ENCODE results near the gene SLC34A1. TPM values are rescaled to one million over a fixed set of nuclear protein-coding genes. Genes with fewer than 3 reads are reported as not detected.

SLC34A1 gene
- polyA plus RNA-seq, 3 donors, result not detected

- TF ChIP-seq CTCF (IDR thresholded peaks at IDR 0.05), result no peak
- Histone ChIP-seq H2AFZ (ENCODE audit: insufficient read depth, low read depth, low read length, poor library complexity, severe bottlenecking) (peak overlapping the region; percentile 81), H3K79me2 (ENCODE audit: insufficient read depth, low read length) (peaks cover 33% of the 10 kb centered on the region), H3K27me3 (ENCODE audit: control insufficient read depth in 2 of 2, insufficient read depth in 2 of 2, low read length in 2 of 2) (no peaks in the 10 kb centered on the region), H3K9me3 (replicated peaks in 1 of 2; ENCODE audit: control insufficient read depth in 1 of 2, insufficient read depth in 1 of 2, low read length in 2 of 2) (no peaks in the 10 kb centered on the region), H3K9ac (ENCODE audit: insufficient read depth, low read length, poor library complexity, severe bottlenecking) (peak overlapping the region; percentile 81), H3K4me1 (ENCODE audit: control insufficient read depth in 1 of 2, insufficient read depth in 2 of 2, low read length in 2 of 2) (peaks cover 41 to 53% of the 10 kb centered on the region in 2 donors), H3K4me2 (replicated peaks; ENCODE audit: extremely low read depth, low read length, poor library complexity, severe bottlenecking) (peak overlapping the region; percentile 66), H3K27ac (ENCODE audit: low read depth in 1 of 2, low read length in 2 of 2) (peak overlapping the region; percentile 84 to 88), H3K4me3 (replicated peaks in 1 of 3; ENCODE audit: low read depth in 2 of 3, low read length in 3 of 3) (peak overlapping the region; percentile 32 to 74 (median 34)), H4K20me1 (ENCODE audit: insufficient read depth, low read length) (peaks cover 11% of the 10 kb centered on the region), H3K36me3 (replicated peaks in 1 of 2; ENCODE audit: control insufficient read depth in 1 of 2, insufficient read depth in 2 of 2, low read length in 2 of 2) (peaks cover 3 to 5% of the 10 kb centered on the region in 2 donors)
- no peak for DNase-seq
- peak overlapping the region; percentile 80 to 91 for H3K4me3 Mint-ChIP-seq
- intact Hi-C loops (cut with micrococcal nuclease), result loop anchor here in 1 of 2 donors (5.0 kb wide), 1 partner anchor 33 kb away; no protein-coding TSS in a partner anchor
- H3K27ac Mint-ChIP-seq, result peak overlapping the region; percentile 97 to 100 (median 99)
- WGBS (ENCODE audit: insufficient coverage), result 42% methylated on average over 11 of the region's 13 CpGs
- H3K4me1 Mint-ChIP-seq, result peaks cover 54% of the 10 kb centered on the region
- H3K27me3 Mint-ChIP-seq (ENCODE audit: low read depth in 3 of 3), result peaks cover 0 to 1% (median 0%) of the 10 kb centered on the region in 3 donors
- H3K9me3 Mint-ChIP-seq, result peaks cover 0 to 4% (median 0%) of the 10 kb centered on the region in 7 donors
- peaks cover 8 to 22% of the 10 kb centered on the region in 2 donors for H3K36me3 Mint-ChIP-seq
Measured at GRCh38 chr5:177425196-177425800, 41.1 kb downstream of the SLC34A1 start.

GRCh38 chr5:177425801-177426565 is 41.7 kb downstream of the SLC34A1 start:
- H4K20me1 ChIP-seq (ENCODE audit: insufficient read depth, low read length), result peaks cover 18% of the 10 kb centered on the region
- peak; percentile 100 for DNase-seq
- intact Hi-C loops (cut with micrococcal nuclease), result loop anchor here (2.0 to 5.0 kb wide), 3 partner anchors 29 to 69 kb away; no protein-coding TSS in a partner anchor
- peaks cover 0 to 4% (median 0%) of the 10 kb centered on the region in 7 donors for H3K9me3 Mint-ChIP-seq
- H3K4me2 ChIP-seq (replicated peaks; ENCODE audit: extremely low read depth, low read length, poor library complexity, severe bottlenecking), result peak overlapping the region; percentile 66
- H3K27ac Mint-ChIP-seq, result peak overlapping the region; percentile 97 to 100 (median 99)
- peak overlapping the region; percentile 80 to 91 for H3K4me3 Mint-ChIP-seq
- peaks cover 14 to 29% of the 10 kb centered on the region in 2 donors for H3K36me3 Mint-ChIP-seq
- under 1% methylated on average over 37 of the region's 52 CpGs for WGBS (ENCODE audit: insufficient coverage)
- peak overlapping the region; percentile 81 for H2AFZ ChIP-seq (ENCODE audit: insufficient read depth, low read depth, low read length, poor library complexity, severe bottlenecking)
- H3K9ac ChIP-seq (ENCODE audit: insufficient read depth, low read length, poor library complexity, severe bottlenecking), result peak overlapping the region; percentile 81
- H3K79me2 ChIP-seq (ENCODE audit: insufficient read depth, low read length), result peaks cover 40% of the 10 kb centered on the region
- H3K27me3 Mint-ChIP-seq (ENCODE audit: low read depth in 3 of 3), result peaks cover 0 to 1% (median 0%) of the 10 kb centered on the region in 3 donors
- H3K27ac ChIP-seq (ENCODE audit: low read depth in 1 of 2, low read length in 2 of 2), result peak overlapping the region; percentile 84 to 88
- peaks cover 55% of the 10 kb centered on the region for H3K4me1 Mint-ChIP-seq
- no peaks in the 10 kb centered on the region for H3K9me3 ChIP-seq (replicated peaks in 1 of 2; ENCODE audit: control insufficient read depth in 1 of 2, insufficient read depth in 1 of 2, low read length in 2 of 2)
- H3K36me3 ChIP-seq (replicated peaks in 1 of 2; ENCODE audit: control insufficient read depth in 1 of 2, insufficient read depth in 2 of 2, low read length in 2 of 2), result peaks cover 10 to 12% of the 10 kb centered on the region in 2 donors
- H3K4me1 ChIP-seq (ENCODE audit: control insufficient read depth in 1 of 2, insufficient read depth in 2 of 2, low read length in 2 of 2), result peaks cover 47 to 54% of the 10 kb centered on the region in 2 donors
- no peak for TF ChIP-seq CTCF (IDR thresholded peaks at IDR 0.05)
- H3K27me3 ChIP-seq (ENCODE audit: control insufficient read depth in 2 of 2, insufficient read depth in 2 of 2, low read length in 2 of 2), result no peaks in the 10 kb centered on the region
- peak overlapping the region; percentile 32 to 74 (median 34) for H3K4me3 ChIP-seq (replicated peaks in 1 of 3; ENCODE audit: low read depth in 2 of 3, low read length in 3 of 3)

Measured in CD14-positive monocyte (primary cell).